ENCODE results near the gene LILRA6. TPM values are rescaled to one million over a fixed set of nuclear protein-coding genes. Genes with fewer than 3 reads are reported as not detected.
A peak's percentile ranks its signal among the peaks of the same experiment; 100 is the strongest.

The LILRA6 gene
- total and polyA plus RNA-seq, 2 of the 13 experiments (the other 11 are each of a cell fraction or from before 2014, with no cell fraction given): not detected

DNA sequence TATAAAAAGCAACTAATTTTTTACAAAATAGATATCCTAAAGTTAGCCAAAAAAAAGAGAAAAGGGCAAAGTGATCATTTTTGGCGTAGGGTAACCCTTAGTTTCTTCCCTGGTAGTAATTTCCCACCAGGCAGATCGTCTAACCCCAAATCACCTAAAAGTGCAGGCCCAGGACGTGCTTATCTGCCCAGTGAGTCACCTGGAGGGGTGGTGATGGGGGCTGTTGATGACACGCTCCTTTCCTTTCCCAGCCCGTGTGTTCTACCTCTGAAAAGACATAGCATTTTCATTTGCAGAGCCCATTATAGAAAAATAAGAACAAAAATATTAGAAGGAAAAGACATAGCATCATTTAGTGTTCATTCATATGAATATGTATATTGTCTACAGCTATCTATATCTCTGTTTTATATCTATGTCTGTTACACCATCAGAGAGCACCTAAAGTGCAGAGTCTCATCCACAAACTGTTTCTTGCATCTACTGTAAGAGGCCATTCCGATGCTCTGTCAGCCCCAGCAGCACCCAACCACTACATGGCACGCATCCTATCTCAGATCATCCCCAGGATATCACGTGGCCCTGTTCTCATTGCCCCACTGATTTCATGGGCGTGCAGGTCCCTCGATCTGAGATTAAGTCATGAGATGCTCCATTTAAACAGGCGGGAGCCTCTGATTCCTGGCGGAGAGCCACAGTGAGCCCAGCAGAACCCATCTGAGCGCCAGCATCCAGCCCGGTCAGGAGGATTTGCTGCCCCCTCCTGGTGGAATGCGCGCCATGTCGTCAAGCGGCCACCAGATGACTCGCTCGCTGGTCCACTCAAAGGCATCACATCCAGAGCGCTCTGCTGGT, 11.3 kb downstream of the LILRA6 start (continued):
- TF ChIP-seq, protein P1, sequence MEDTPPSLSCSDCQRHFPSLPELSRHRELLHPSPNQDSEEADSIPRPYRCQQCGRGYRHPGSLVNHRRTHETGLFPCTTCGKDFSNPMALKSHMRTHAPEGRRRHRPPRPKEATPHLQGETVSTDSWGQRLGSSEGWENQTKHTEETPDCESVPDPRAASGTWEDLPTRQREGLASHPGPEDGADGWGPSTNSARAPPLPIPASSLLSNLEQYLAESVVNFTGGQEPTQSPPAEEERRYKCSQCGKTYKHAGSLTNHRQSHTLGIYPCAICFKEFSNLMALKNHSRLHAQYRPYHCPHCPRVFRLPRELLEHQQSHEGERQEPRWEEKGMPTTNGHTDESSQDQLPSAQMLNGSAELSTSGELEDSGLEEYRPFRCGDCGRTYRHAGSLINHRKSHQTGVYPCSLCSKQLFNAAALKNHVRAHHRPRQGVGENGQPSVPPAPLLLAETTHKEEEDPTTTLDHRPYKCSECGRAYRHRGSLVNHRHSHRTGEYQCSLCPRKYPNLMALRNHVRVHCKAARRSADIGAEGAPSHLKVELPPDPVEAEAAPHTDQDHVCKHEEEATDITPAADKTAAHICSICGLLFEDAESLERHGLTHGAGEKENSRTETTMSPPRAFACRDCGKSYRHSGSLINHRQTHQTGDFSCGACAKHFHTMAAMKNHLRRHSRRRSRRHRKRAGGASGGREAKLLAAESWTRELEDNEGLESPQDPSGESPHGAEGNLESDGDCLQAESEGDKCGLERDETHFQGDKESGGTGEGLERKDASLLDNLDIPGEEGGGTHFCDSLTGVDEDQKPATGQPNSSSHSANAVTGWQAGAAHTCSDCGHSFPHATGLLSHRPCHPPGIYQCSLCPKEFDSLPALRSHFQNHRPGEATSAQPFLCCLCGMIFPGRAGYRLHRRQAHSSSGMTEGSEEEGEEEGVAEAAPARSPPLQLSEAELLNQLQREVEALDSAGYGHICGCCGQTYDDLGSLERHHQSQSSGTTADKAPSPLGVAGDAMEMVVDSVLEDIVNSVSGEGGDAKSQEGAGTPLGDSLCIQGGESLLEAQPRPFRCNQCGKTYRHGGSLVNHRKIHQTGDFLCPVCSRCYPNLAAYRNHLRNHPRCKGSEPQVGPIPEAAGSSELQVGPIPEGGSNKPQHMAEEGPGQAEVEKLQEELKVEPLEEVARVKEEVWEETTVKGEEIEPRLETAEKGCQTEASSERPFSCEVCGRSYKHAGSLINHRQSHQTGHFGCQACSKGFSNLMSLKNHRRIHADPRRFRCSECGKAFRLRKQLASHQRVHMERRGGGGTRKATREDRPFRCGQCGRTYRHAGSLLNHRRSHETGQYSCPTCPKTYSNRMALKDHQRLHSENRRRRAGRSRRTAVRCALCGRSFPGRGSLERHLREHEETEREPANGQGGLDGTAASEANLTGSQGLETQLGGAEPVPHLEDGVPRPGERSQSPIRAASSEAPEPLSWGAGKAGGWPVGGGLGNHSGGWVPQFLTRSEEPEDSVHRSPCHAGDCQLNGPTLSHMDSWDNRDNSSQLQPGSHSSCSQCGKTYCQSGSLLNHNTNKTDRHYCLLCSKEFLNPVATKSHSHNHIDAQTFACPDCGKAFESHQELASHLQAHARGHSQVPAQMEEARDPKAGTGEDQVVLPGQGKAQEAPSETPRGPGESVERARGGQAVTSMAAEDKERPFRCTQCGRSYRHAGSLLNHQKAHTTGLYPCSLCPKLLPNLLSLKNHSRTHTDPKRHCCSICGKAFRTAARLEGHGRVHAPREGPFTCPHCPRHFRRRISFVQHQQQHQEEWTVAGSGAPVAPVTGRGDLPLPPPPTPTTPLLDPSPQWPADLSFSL (CRISPR knock-in tag; IDR thresholded peaks at IDR 0.05): peak; percentile 29; the same call in 1 of the 2 replicates
- TF ChIP-seq NFYB (CRISPR knock-in tag; IDR thresholded peaks at IDR 0.05) (no peak), ZZZ3 (CRISPR knock-in tag; IDR thresholded peaks at IDR 0.05; ENCODE audit: borderline replicate concordance) (no peak), NR1H2 (CRISPR knock-in tag; IDR thresholded peaks at IDR 0.05; ENCODE audit: borderline replicate concordance, low read depth) (no peak), ZNF724P (CRISPR knock-in tag; IDR thresholded peaks at IDR 0.05; ENCODE audit: borderline replicate concordance) (no peak), ZNF766 (CRISPR knock-in tag; IDR thresholded peaks at IDR 0.05; ENCODE audit: borderline replicate concordance) (no peak), ZNF207 (IDR thresholded peaks at IDR 0.05; ENCODE audit: borderline replicate concordance) (no peak), SUZ12 (IDR thresholded peaks at IDR 0.05; ENCODE audit: low read depth, low read length) (no peak), ZNF136 (CRISPR knock-in tag; IDR thresholded peaks at IDR 0.05; ENCODE audit: low read depth) (no peak)
- TF ChIP-seq, protein P2, sequence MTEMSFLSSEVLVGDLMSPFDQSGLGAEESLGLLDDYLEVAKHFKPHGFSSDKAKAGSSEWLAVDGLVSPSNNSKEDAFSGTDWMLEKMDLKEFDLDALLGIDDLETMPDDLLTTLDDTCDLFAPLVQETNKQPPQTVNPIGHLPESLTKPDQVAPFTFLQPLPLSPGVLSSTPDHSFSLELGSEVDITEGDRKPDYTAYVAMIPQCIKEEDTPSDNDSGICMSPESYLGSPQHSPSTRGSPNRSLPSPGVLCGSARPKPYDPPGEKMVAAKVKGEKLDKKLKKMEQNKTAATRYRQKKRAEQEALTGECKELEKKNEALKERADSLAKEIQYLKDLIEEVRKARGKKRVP (CRISPR knock-in tag; IDR thresholded peaks at IDR 0.05): no peak
- TF ChIP-seq, protein P3, sequence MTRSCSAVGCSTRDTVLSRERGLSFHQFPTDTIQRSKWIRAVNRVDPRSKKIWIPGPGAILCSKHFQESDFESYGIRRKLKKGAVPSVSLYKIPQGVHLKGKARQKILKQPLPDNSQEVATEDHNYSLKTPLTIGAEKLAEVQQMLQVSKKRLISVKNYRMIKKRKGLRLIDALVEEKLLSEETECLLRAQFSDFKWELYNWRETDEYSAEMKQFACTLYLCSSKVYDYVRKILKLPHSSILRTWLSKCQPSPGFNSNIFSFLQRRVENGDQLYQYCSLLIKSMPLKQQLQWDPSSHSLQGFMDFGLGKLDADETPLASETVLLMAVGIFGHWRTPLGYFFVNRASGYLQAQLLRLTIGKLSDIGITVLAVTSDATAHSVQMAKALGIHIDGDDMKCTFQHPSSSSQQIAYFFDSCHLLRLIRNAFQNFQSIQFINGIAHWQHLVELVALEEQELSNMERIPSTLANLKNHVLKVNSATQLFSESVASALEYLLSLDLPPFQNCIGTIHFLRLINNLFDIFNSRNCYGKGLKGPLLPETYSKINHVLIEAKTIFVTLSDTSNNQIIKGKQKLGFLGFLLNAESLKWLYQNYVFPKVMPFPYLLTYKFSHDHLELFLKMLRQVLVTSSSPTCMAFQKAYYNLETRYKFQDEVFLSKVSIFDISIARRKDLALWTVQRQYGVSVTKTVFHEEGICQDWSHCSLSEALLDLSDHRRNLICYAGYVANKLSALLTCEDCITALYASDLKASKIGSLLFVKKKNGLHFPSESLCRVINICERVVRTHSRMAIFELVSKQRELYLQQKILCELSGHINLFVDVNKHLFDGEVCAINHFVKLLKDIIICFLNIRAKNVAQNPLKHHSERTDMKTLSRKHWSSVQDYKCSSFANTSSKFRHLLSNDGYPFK (CRISPR knock-in tag; IDR thresholded peaks at IDR 0.05; ENCODE audit: borderline replicate concordance): no peak
- TF ChIP-seq, protein P4, sequence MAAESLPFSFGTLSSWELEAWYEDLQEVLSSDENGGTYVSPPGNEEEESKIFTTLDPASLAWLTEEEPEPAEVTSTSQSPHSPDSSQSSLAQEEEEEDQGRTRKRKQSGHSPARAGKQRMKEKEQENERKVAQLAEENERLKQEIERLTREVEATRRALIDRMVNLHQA (CRISPR knock-in tag; IDR thresholded peaks at IDR 0.05): no peak
- TF ChIP-seq, protein P5, sequence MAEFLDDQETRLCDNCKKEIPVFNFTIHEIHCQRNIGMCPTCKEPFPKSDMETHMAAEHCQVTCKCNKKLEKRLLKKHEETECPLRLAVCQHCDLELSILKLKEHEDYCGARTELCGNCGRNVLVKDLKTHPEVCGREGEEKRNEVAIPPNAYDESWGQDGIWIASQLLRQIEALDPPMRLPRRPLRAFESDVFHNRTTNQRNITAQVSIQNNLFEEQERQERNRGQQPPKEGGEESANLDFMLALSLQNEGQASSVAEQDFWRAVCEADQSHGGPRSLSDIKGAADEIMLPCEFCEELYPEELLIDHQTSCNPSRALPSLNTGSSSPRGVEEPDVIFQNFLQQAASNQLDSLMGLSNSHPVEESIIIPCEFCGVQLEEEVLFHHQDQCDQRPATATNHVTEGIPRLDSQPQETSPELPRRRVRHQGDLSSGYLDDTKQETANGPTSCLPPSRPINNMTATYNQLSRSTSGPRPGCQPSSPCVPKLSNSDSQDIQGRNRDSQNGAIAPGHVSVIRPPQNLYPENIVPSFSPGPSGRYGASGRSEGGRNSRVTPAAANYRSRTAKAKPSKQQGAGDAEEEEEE (CRISPR knock-in tag; IDR thresholded peaks at IDR 0.05; ENCODE audit: borderline replicate concordance): peak; percentile 51; the same call in 1 of the 2 replicates

Data from HepG2 (cell line).